Breast epithelium (tissue), 3 donors: ENCODE results near the gene MRPS33.

Source experiments
- CTCF ChIP-seq, 3 donors: fragments of 450-650 bp; IDR thresholded peaks; one replicate each; pipeline ENCODE4 v1.5.1; 2016 to 2017; ENCODE audit warnings: antibody characterized with exemption in 3 of 3, mild to moderate bottlenecking in 3 of 3, moderate library complexity in 3 of 3
- POLR2A ChIP-seq: fragments of 450-650 bp; IDR thresholded peaks from one replicate; pipeline ENCODE4 v1.6.1; 2016; ENCODE audit warnings: antibody characterized with exemption, mild to moderate bottlenecking, moderate library complexity

- TF ChIP-seq CTCF (IDR thresholded peaks at IDR 0.05), result no peak
- no peak for TF ChIP-seq POLR2A
Measured at GRCh38 chr7:141013345-141013715, 1.4 kb downstream of the MRPS33 start.
